Posterior cingulate gyrus (tissue), 11 donors: ENCODE results near the gene TCF7.
A peak's percentile ranks its signal among the peaks of the same experiment; 100 is the strongest.

Experiments used
- DNase-seq, 10 donors: peaks; one replicate each; pipeline versions ENCODE4 v3.0.0 to v3.0.0-alpha.2; 2020 to 2021; ENCODE audit warnings: mixed read lengths in 3 of 10
- intact Hi-C: fragments of 100-400 bp; cut with DNase I; formaldehyde crosslinking; loops from one replicate; pipeline ENCODE4 v1.15.1; 2023

Gene TCF7

DNA sequence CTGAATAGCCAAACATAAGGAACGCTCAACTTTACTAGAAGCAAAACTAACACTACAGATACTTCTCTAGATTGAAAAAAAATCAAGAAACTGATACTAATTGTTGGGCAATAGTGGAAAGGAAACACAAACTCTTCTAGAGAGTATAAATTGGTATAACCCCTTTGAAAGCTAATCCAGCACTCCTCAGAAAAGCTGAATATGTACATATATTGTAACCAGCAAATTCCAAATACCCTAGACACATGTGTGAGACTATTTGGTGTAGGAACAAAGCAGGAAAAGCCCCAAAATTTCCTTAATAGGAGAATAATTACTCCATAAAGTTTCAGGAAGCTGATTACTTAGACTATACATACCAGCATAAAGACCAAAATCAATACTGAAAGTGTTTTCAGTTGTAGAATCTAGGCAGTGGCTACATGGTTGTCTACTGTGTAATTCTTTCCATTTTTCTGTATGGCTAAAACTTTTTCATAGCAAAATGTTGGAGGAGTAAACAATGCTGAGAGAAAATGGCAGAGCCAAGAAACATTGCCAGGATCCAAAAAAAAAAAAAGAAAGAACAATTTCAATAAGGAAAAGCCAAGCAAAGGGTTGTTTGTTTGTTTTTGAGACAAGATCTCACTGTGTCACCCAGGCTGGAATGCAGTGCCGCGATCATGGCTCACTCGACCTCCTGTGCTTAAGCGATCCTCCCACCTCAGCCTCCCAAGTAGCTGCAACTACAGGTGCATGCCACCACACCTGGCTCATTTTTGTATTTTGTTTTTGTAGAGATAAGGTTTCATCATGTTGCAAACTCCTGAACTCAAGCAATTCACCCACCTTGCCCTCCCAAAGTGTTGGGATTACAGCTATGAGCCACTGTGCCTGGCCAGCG is 47.3 kb downstream of the TCF7 start:
- no peak for DNase-seq
- intact Hi-C loops: no loop called here

DNA sequence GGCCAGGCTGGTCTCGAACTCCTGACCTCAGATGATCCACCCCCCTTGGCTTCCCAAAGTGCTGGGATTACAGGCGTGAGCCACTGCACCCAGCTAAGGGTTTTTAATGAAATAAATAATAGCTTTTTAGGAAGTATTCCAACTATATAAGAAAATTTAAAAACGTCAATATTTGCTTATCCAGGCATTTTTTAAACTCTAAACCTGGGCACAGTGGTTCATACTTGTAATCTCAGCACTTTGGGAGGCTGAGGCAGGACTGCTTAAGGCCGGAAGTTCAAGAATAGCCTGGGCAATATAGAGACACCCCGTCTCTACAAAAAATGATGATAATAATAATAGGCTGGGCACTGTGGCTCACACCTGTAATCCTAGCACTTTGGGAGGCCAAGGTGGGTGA is 48.1 kb downstream of the TCF7 start:
- intact Hi-C loops: no loop called here
- DNase-seq: no peak

DNA sequence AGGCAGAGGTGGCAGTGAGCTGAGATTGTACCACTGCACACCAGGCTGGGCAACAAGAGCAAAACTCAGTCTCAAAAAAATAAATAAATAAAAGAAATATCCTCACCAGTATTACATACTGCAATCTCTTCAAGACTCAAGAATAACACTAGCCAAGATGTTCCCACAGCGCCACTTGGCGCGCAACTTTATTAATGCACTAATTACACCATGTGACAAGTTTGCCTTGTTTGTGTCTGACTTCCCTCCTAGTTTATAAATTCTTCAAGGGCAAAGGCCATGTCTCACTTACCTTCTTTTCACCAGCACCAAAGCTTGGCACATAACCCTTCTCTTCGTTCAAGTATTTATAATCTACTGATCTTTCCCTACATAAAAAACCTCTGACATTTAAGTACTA is 57.5 kb downstream of the TCF7 start:
- no peak for DNase-seq
- intact Hi-C loops: no loop called here

DNA sequence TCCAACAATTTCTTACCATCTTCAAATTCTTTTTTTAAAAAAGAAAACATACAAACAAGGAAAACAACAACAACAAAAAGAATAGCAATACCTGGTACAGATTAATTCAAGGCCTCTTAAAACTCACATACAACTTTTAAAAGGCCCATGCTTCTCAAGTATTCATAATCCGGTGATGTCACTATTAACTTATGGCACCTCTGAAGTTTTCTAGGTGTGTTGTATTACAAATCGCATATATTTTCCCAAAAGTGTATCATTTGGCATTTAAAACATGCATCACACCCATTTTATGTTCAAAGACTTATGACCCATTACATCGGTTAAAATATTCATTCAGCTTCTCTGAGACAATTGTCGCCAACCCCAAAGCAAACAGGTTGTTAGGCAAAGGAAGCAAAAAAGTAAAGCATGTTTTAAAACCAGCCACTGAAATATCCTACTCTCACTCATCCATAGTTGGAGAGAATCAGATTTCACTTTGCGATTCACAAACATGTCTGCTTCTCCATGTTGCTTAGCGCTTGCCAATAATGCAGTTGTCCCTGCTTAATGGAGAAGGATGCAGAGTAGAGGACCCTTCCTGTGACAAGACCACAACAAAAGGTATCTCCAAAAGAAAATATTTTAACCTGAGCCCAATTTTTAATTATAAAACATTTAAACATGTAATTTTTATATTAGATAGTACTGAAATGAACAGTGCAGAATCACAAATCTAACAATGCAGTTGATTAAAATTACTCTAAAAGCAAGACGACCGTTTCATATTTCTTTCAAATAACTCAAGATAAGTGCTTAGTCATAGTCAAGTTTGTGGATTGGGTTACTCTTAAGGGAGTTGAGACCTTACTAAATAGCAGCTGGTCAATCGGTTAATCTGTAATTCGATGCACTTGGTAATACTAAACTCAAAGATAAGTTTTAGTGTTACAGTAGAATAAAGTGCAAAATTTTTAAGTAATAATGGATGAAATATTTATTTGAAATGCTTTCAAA is 60.7 kb downstream of the TCF7 start:
- DNase-seq: no peak
- intact Hi-C loops: no loop called here

DNA sequence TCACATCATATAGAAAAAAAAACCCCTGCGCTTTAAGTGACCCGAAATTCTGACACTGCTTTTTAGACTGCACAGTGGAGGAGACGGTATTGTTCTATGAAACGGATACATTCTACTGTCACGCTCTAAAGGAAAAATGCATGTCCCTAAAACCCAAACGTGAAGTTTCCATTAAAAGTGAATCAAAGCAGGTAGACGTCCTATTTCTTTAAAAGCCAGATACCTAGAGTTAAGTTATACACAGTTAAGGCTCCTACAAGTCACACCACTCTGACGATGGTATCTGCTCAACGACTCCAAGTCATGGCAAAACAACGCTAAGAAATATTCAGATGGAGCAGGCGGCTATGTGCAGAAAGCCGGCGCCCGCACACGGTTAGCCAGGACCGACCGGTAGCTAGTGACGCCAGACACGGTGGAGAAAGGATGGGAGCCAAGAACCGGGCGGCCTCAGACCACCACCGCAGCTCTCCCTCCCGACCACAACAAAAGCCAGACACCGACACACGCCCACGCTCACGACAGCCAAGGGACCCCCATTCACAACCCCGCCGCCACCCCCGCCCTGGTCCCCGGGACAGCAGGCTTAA is 61.5 kb downstream of the TCF7 start:
- intact Hi-C loops: loop anchor here (2.0 kb wide), 1 partner anchor 51 kb away; the partner anchor contains the start of gene PPP2CA
- peak in 2 of 10 donors; percentile 12 to 82 for DNase-seq

DNA sequence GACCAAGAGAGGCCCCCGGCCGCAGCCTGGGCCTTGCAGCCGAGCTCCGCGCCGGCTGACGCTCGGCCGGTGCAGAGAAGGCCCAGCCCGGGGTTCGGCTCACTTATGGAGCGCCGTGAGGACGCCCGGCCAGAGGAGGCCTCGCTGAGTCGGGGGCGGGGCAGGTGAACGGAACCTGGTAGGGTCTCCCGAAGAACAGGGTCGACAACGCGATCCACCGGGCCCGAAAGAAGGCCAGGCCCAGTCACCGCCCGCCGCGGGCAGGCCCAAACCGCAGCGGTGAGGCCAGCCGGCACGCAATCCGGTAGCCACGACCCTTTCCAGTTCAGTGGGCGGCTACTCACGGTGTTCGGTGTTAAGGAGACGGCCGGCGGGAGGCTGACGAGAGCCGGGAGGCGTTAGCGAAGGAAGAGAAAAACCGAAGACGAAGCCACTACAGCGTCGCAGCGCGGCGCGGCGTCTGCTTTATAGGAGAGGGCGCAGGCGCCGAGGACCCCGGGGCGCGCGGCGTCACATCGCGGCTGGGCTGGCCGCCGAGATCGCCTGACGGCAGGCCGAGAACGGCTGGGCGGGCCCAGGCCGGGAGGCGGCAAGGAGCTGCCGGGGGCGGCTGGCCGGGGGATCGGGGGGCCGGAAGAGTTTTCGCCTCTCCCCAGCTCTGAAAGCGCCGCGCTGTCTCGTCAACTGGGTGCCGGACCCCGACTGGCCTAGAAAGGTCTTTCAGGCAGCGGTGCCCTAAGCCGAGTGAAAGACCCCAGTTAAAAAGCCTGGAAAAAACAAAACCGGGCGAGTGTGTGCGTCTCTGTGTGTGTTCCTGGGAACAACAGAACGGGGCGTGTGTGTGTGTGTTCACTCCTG is 62.3 kb downstream of the TCF7 start, which contains the start of gene SKP1:
Gene SKP1, minus strand, starts transcription at position 440 of the 858 bp plus-strand sequence. CDS start 2,928 bp downstream, outside the sequence.
- intact Hi-C loops: loop anchor here (2.0 kb wide), 1 partner anchor 50 kb away; the partner anchor contains the start of gene PPP2CA
- DNase-seq: peak; percentile 63 to 97 (median 78)

DNA sequence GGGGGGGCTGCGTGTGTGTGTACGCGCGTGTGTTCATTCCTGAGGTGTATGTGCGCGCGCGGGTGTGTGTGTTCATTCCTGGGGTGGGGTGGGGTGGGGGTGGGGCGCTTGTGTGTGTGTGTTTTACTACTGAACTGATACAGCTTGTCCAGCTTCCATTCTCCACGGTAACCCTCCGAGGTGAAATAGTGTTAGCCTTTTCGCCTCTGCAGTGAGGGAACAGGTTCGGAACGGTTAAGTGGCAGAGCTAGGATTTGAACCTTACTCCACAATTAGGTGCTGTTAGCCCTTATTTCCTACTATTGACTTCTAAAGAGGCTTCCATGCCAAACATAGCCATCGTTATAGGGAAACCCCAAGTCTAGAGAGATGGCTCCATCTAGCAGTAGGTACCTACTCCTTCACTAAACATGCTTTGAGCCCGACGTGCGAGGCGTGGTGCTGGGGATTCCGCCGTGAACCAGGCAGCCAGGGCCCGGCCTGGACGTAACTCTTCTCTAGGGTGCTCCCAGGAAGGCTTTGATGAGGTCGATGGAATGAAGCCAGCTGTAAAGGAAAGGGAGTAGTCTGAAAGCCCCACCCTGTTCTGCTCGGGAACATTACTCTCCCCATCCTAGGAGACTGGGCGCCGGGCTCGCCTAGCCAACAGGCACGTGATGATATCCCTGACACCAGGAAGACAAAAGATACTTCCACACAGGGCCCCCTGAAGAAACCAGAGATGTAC is 63.1 kb downstream of the TCF7 start:
- peak in 2 of 10 donors; percentile 67 to 72 for DNase-seq
- intact Hi-C loops: loop anchor here (2.0 kb wide), 1 partner anchor 49 kb away; the partner anchor contains the start of gene PPP2CA

DNA sequence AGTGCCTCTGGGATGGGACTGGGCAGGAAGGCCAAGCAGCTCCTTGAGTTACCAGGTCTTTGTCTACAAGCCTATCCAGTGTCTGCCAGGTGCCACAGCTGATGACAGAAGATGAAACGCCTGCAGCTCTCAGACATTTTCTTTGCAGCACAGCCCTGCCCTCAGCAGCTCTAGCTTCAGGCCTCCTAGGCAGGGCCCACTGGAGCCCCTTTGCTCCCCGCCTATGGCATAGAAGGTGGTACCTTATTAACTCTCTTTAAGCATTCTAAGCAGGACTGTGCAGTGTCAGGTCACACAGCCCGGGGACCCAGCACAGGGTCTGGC is 63.6 kb downstream of the TCF7 start:
- DNase-seq: no peak
- intact Hi-C loops: no loop called here

DNA sequence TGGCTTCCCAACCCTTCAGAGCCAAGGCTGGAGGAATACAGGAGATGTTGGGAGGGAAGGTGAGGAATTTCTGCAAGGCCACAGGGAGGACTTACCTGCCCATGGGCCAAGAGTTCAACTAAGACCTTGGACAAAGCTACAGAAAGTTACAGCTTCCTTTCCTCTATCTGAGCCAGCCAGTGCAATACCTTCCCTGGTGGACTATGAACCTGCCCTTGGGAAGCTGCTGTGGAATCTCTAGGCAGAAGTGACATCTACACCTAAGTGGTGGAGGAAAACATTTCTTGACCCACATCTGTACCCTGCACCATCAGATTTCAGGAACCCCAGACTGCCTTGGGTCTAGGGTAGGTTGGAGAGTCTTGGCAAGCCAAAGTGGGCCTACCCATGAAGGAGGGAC is 69.0 kb downstream of the TCF7 start:
- no peak for DNase-seq
- intact Hi-C loops: loop anchor here (10.0 kb wide), 2 partner anchors 191 to 401 kb away; partner anchors contain the start of gene UBE2B

DNA sequence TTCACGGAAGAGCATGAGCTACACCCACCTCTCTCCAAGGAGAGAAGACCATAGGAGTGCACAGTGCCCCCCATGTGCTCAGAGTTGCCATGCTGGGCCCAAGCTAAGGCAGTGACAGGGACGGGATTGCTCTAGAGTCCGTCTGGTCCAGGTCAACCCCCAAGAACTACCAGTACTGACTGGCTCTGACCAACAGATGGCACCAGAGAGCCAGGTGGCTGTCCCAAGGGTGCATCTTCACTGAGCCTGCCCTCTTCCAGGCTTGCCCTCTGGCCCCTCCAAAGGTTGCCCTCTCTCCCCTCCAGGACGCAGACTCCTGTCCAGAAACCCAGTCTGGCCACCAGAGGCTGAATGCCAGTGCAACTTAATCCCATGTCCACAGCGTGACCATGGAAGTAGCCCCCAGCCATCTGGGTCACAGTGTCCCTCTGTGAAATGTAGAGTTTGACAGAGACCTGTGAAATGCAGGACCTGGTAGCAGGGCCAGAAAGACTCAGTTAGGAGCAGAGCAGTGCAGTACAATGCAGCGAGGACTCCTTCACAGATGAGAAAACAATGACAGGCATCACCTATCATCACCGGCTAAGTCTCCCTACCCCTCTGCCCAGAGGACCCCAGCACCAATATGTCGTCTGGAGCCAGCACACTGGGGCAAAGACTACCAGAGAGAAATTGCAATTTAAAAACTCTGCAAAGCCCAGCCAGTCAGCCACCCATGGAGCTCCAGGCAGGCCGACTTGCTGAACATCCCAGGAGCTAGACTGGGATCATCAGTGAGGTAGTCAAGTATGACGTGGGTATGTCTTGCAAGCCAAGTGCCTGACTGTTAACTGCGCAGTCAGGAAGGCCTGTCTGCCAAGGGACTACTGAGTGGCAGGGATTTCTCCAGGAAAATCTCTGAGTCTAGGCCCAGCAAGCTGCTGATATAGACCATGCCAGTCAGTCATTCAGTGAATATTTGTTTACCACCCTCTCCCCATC is 70.0 kb downstream of the TCF7 start:
- intact Hi-C loops: loop anchor here (1.0 to 10.0 kb wide), 3 partner anchors 105 to 400 kb away; partner anchors contain the start of gene UBE2B
- peak in 9 of 10 donors; percentile 32 to 95 (median 73) for DNase-seq

DNA sequence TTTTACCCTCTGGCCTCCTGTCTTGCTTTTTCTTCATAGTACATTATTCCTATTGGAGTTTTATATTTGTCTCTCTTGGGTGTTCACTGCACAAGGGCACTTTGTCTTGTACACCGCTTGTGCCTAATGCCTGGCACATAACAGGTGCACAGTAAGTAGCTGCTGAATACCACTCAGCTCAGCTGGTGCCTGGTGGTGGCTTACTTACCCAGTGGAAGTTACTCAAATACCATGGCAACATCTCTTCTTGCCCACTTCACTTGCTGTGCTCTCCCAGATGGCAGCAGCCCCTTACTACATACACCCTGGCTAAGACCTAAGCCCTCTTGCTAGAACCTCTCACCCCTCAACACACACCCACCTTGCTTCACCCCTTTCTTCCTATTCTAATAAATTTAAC is 73.6 kb downstream of the TCF7 start:
- no peak for DNase-seq
- intact Hi-C loops: loop anchor here (10.0 kb wide), 2 partner anchors 187 to 397 kb away; partner anchors contain the start of gene UBE2B

DNA sequence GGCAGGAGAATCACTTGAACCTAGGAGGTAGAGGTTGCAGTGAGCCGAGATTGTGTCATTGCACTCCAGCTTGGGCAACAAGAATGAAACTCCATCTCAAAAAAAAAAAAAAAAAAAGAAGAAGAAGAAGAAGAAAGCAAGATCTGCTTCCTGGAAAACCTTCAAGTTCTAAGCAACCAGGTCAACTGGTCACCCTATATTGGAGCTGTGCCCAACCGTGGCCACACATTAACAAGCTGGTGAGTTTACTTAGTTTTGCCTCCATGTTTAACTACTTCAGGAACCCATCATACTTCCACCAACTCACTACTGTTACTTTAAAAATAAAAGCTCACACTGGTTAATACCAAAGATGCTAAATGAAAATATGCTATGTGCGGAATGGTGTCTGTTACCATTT is 74.5 kb downstream of the TCF7 start:
- intact Hi-C loops: loop anchor here (10.0 kb wide), 2 partner anchors 186 to 396 kb away; partner anchors contain the start of gene UBE2B

DNA sequence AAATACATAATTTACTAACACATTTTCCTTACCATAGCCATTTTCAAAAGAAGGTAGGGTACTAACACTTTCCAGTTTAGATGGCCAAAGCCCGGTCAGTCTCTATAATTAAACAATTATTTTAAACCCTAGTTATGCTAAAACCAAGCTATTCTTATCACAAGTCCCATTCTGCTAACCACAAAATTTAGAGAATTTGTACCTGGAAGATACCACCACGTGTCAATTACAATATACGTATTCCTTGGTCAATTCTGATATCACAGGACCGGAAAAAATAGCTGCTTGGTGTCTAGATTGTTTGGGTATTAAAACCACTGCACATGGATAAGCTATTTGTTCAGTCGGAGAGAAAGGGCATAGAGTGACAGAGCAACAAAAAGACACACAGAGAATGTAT is 81.2 kb downstream of the TCF7 start:
- intact Hi-C loops: no loop called here
- DNase-seq: no peak

More for the DNA sequence above, 74.5 kb downstream of the TCF7 start:
- DNase-seq: no peak
